GM21528 (cell line): ENCODE results near the gene CRIP1.

Experiments
- ATAC-seq: cut with Tn5 transposase; IDR thresholded peaks from one replicate; pipeline ENCODE4 v1.9.1; 2021; ENCODE audit warnings: mild to moderate bottlenecking, moderate library complexity; ENCODE audit not compliant: unreplicated experiment, low FRiP score

CRIP1 gene

DNA sequence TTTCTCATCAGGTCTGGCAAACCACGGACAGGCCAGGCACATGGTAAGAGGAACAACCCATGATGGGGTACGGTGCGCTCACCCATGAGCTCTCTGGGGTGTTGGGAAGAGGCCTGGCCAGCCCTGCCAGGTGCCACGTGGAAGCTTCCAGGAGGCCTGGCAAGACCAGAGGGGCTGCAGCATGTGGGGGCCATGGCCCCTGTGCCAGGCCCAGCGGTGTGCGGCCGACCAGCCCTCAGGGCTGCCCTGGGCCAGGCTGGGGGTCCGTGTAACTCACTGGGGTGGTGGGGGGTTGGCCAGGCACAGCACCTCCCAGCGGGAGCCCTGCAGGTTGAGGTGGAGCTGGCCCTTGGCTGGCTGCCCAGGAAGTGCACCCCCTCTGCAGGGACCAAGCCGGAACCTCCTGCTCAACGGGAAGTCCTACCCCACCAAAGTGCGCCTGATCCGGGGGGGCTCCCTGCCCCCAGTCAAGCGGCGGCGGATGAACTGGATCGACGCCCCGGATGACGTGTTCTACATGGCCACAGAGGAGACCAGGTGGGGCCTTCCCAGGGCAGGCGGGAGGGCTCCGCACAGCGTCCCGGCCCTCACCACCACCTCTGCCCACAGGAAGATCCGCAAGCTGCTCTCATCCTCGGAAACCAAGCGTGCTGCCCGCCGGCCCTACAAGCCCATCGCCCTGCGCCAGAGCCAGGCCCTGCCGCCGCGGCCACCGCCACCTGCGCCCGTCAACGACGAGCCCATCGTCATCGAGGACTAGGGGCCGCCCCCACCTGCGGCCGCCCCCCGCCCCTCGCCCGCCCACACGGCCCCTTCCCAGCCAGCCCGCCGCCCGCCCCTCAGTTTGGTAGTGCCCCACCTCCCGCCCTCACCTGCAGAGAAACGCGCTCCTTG, 17.0 kb upstream of the CRIP1 start:
- no peak for ATAC-seq

DNA sequence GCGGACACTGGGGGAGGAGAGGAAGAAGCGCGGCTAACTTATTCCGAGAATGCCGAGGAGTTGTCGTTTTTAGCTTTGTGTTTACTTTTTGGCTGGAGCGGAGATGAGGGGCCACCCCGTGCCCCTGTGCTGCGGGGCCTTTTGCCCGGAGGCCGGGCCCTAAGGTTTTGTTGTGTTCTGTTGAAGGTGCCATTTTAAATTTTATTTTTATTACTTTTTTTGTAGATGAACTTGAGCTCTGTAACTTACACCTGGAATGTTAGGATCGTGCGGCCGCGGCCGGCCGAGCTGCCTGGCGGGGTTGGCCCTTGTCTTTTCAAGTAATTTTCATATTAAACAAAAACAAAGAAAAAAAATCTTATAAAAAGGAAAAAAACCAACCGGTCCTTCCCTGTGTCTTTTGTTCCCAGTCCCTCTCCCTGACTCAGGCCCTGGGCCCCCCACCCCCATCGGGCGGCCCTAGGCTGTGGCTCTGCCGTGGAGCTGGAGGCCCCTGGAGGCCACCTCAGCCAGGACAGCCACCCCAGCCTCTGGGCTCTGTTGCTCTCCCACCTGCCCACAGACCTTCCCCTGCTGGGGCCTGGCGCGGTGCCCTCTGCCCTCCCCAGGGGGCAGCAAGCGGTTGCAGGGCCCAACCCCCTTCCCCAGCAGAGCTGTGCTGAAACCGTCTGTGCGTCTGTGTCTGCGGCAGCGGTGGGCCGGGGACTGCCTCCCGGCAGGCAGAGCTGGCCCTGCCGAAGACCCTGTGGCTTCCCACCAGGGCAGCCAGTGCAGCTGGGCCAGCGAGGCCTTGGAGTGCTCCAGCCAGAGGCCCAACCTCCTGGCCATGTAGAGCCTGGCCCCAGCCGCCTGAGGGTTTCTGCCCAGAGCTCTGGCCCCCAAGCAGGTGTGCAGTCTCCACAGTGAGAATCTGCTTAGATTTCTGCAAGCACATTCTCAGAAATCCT, 16.1 kb upstream of the CRIP1 start:
- ATAC-seq: no peak

DNA sequence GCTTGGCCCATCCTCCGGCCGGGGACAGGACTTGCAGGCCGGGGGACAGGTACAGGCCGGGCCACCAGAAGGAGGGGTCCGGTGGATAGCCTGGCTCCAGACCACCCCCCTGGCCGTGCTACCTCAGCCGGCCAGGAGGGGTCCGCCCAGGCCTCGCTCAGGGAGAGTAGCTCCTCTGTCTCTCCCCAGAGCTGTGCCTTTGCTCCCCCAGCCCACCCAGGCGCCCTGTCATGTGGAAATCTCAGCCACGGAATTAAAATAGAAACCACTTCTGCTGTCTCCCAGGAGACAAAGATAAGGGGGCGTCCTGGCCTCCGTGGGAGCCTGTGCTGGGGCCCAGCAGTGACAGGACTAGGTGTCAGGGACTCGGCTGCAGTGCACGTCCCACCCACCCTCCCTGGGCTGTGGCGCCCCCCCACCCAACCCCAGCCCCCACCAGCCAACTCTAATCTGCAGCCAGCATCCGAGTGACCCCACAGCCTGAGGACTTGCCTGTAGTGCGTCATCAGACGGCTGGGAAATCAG, 15.3 kb upstream of the CRIP1 start:
- ATAC-seq: no peak

DNA sequence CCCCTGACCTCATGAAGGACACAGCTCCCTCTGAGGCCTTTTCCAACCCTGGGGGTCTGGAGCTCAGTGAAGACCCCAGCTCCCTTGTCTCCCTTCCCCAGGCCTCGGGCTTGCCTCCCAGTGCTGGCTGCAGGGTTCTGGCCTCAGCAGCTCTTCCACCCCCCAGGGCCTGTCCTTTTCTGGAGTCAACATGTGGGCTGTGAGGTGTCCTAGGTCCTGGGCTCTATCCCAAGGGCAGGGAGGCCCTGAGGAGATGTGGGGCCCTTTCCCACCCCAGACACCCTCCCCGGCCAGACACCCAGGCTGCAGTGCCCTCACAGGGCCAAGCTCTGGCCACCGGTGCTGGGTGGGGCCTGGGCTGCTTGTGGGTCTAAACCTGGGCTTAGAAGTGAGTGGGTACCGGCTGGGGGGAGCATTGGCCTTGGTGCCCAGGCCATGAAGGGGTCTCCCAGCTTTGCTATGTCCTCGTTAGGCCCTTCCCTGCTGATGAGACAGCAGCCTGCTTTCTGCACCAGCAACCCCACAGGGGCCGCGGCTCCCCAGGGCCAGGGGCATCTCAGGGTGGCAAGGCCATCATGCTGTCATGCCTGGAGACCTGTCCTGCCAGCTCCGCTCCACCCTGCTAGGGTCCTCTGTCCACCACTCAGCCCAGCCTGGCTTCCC, 14.7 kb upstream of the CRIP1 start:
- no peak for ATAC-seq

DNA sequence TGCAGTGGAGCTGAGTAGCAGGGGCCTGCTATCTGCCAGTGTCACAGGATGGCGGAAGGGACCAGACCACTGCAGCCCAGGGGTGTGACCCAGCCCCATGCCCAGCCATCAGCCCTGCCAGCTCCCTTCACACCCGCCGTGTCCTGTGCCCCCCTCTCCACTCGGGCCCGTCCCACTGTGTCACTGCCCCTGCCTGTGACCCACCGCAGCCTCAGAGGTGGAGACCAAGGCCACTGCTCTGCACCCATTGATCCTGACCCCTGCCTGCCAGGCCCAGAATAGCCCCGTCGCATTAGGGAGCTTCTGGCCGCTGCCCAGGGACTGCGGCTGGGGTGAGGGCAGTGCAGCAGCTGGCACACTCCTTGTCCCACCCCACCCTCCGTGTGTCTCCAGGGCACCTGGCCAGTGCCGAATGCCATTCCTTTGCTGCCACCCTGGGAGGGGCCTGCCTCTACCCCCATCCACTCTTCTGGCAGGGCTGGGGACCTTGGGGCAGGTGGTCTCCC, 14.1 kb upstream of the CRIP1 start:
- no peak for ATAC-seq

DNA sequence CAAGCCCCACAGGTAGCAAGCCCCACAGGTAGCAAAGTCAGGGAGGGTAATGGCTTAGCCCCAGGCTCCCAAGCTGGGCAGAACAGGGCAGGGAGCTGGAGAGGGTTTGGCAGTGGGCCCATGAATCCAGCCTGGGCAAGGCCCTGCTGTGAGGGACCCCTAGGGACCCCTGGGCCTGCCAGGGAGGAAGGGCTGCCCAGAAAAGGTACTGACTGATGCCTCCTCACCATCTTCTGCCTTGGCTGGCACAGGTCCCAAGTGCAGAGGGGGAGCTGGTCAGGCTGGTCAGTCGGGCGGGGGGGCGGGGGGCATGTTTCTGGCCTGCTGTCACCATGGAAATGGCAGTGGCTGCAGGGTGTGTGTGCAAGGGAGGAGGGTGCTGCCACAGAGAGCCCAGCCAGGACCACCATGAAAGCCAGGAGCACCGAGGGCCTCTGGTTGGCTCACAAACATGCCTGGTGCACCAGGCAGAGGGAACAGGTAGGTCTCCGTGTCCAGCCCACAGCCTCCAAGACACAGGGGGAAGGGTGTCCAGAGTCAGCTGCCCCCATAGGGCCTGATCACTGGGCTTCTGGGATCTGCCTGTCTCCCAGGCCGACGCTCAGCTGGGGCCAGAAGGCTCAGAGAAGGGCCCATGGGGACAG, 13.5 kb upstream of the CRIP1 start:
- no peak for ATAC-seq

DNA sequence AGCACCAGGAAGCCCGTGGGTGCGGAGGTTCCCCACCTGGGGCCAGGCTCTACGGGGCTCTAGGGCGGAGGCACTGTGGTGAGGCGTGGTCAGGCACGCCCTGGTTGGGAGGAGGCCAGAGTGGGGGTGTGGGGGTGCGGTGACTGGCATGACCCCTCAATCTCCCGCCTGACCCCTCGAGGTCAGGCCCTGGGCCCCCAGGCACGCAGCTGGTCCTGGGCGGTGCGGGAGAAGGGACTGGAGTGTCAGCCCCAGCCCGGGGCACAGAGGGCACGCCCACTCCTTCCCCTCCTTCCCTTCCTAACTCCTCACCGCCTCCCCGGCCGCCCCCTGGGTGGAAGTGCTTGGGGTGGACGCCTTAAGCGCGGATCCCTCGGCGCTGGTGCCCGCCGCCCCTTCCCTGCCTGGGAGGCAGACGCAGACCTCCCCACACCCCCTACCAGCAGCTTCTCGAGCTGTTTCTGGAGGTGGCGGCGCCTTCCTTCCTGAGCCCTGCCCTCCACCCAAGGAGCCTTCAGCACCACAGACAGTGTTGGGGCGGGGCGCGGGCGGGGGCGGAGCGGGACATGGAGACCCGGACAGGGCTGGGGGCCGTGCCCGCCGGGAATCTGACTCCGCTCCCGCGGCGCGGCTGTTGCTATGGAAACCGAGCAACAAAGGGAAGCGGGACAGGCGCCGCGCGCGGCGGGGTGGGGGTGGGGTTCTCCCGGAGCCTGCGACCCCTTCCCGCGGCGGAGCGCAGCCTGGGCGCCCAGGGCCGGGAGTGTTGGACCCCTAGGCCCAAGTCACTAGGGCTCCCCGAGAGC, 12.8 kb upstream of the CRIP1 start:
- no peak for ATAC-seq

DNA sequence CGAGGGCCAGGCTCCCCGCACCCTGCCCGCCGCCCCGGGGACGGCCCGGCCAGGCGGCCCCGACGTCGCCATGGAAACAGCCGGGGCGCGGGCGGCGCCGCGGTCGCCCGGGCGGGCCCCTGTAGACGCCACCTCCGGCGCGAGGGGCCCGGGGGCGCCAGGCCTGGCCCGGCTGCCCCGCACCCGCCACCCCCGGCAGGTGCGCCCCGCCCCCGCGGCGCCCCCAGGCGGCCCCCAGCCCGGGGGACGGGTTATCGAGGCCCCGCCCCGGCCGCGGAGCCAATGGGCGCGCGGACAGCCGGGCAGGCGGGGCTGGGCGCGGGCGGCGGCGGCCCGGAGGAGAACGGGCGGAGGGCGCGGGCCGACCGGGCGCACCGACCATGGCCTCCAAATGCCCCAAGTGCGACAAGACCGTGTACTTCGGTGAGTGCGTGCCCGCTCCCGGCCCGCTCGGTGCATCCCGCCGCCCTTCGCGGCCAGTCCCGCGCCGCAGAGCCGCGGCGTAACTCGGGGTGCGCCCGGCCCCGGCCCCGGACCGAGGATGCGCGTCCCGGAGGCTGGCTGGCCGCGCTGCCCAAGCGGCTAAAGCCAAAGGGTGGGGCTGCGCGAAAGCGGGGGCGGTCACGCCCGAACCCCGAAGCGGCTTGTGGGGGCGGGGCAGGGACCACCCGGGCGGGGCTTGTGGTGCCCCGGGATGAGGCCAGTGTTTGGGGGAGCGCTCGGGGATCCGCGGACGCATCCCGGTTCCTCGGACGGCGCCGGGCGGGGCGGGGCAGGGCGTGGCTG, 12.0 kb upstream of the CRIP1 start, which contains the start of gene CRIP2:
Gene CRIP2 (plus strand): TSS at position 339 of the 786 bp plus-strand sequence. CDS start 42 bp downstream, at position 381.
- no peak for ATAC-seq

DNA sequence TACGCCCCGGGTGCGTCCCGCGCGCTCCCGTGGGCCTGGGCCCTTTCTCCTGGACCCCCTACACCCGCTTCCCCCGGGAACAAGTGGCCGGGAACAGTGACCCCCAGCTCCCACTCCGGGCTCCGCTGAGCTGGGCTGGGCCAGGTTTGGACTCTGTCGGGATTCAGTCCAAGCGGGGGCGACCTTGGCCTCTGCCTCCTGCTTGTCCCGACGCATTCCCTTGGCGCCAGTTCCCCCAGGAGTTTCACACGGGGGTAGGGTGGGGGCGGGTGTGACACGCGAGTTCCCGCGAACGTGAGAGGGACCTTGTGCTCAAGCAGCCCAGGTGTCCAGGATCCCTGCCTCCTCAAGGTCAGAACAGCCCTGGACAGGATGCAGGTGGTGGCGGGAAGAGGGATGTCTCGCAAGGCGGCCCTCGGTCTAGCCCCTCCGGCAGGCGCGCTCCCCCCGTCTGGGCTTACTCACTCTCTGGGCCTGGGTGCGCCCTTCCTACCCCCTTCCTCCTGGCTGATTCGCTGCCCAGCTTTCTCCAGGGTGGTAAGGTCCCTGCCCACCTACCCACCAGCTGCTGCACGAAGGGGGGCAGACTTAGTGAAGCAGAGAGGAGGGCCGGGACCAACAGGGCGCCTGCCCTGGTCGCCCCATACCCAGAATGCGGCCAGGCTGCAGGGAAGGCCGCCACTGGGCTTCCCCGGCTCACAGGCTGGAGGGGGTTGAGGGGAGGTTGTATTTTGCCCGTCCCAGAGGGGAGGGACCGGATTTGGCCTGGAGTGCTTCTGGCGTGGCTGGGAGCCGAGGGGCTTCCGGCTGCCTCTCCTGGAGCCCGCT, 11.2 kb upstream of the CRIP1 start:
- no peak for ATAC-seq

DNA sequence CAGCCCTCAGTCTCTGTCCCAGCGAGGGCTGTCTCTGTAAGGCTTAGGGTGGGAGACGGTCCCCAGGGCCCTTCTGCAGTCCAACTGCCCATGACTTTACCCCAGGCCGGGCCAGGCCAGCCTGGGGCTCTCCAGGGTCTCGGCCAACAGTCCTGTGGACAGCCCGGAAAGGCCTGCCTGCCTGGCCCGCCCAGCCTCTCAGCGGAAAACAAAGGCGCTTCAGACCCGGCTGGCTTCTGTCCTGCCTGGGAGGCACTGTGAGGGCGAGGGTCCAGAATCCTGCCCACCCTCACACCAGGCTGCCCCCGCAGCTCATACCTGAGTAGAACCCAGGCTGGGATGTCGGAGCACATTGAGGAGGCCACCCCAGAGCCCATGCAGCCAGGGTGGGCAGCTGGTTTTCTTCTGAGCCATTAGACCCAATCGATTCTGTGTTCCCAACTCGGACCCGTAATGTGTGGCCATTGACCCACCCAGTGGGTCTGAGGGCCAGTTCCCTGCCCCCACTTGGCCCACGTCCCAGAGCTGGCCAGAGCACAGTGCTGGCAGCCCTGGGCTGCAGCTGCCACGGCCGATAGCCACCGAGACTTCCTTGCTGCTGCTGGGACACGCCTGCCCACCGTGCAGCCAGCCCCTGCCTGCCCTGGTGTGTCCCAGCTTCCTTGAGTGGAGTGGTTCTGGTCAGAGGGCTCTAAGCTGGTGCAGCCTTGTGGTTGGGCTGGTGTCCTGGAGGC, 10.4 kb upstream of the CRIP1 start:
- ATAC-seq: no peak

DNA sequence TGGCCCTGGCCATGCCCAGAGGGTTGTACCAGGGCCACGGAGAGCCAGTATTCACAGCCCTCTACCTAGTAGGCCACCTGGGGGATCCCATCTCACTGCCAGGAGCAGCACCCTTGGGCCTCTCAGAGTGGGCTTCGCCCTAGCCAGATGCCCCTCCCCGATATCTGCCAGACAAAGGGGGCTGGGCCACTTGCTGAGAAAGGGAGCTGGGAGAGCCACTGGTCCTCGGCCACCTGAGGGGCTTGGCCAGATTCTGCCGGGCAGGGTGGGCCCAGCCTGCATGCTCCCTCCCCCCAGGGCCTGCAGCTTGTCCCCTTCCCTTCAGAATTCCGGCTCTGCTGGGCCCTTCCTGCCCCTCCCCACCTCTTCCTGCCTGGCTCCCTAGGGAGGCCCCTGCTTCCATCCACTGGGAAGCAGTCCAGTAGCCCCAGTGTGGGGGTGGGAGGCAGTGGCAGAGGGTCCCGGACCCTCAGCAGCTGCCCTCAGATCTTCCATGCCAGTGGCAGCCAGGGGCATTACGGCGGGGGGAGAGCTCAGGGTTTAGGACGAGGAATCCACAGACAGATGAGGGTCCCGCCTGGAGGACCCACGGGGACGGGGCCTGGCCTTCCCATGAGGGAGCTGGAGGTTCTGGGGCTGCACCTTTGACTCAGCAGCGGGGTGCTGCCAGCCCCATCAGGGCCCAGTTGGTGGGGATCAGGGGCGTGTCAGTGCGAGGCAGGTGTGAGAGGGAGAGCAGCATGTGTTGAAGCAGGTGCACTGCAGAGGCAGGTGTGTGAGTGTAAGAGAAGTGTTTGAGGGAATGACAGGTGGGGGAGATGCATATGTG, 9.6 kb upstream of the CRIP1 start:
- no peak for ATAC-seq

DNA sequence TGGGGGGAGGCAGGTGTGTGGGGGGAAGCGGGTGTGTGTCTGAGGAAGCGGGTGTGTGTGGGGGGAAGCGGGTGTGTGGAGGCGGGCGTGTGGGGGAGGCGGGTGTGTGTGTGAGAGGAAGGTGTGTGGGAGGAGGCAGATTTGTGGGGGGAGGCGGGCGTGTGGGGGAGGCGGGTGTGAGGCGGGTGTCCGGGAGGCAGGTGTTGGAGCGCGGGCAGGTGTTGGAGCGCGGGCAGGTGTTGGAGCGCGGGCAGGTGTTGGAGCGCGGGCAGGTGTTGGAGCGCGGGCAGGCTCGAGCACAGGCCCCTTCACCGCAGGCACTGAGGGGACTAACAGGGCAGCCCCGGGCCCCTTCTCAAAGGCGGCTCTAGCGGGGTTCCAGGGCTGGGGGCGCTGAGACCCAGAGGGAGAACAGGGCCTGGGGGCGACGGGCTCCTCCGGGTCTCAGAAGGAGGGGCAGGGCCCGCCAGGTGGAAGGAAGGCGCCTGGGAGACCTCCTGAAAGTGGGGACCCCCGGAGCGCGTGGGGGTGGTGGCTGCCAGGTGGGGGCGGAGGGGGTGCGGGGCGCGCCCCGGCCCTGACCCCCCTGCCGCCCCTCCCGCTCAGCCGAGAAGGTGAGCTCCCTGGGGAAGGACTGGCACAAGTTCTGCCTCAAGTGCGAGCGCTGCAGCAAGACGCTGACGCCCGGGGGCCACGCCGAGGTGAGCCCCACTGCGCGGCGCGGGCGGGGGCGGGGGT, 8.9 kb upstream of the CRIP1 start:
- ATAC-seq: no peak

DNA sequence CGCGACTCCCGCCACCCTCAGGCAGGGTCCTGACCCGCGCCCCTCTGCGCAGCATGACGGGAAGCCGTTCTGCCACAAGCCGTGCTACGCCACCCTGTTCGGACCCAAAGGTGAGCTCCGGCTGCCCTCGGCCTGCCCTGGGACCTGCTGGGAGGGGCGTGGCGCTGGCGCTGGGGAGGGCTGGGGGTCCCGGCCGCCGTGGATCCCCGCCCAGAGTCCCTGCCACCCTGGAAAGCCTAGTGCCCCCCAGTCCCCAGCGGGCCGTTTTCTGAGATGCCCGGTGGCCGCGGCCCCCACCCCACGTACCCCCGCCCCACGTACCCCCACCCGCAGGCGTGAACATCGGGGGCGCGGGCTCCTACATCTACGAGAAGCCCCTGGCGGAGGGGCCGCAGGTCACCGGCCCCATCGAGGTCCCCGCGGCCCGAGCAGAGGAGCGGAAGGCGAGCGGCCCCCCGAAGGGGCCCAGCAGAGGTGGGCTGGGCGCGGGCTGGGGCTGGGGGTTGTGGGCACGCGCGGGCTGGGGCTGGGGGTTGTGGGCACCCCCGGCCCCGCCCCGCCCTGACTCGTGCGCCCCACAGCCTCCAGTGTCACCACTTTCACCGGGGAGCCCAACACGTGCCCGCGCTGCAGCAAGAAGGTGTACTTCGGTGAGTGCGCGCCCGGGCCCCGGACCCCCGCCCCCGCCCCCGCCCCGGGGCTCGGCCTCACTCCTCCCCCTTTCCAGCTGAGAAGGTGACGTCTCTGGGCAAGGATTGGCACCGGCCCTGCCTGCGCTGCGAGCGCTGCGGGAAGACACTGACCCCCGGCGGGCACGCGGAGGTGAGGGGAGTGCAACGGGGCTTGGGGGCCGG, 8.1 kb upstream of the CRIP1 start:
- no peak for ATAC-seq

DNA sequence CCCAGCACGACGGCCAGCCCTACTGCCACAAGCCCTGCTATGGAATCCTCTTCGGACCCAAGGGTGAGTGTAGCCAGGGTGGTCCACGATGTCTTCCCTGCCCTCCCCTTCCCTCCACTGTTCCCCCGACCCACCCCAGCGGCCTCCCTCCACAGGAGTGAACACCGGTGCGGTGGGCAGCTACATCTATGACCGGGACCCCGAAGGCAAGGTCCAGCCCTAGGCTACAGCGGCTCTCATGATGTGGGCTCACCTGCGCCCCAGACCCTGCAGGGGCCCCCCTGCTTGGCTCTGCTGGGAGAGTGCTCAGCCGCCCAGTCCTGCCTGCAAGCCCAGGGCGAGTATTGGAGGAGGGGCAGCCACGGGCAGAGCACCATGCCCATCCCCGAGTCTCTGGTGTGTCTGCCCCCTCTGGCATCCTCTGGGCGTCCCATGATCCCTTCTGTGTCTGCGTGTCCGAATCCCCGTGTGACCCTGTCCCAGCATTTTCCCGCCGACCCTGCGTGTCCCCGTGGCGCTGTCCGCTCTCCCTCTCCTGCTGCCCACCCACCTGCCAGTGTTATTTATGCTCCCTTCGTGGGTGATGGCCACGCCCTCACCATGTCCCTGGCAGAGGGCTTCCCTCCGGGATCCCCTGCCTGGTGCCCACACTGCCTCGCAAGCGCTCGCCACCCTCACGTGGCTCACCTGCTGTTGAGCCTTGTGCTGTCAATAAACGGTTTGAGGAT, 7.1 kb upstream of the CRIP1 start:
- no peak for ATAC-seq
